K562 (cell line): Measurements from ENCODE around the gene ATP2A1. TPM values are rescaled to one million over a fixed set of nuclear protein-coding genes. Genes with fewer than 3 reads are reported as not detected.
A peak's percentile ranks its signal among the peaks of the same experiment; 100 is the strongest.

ENCODE experiments used
- HDGF ChIP-seq: fragments of 450-650 bp; IDR thresholded peaks from 2 replicates; pipeline ENCODE4 v1.6.1; 2016
- MGA ChIP-seq: fragments of 450-650 bp; IDR thresholded peaks from 2 replicates; pipeline ENCODE4 v1.6.1; 2016; ENCODE audit warnings: mild to moderate bottlenecking, moderate library complexity
- MYBL2 ChIP-seq, 2 experiments: fragments of 450-650 bp in 1 of 2; sonication (generic) in 1 of 2; formaldehyde crosslinking in 1 of 2; IDR thresholded peaks; 2 replicates each; pipeline versions ENCODE4 v1.6.1 to v1.8.1; 2017 to 2022; ENCODE audit warnings: borderline replicate concordance in 1 of 2, inconsistent platforms in 1 of 2, low read depth in 1 of 2, mild to moderate bottlenecking in 1 of 2, missing genetic modification reagents in 1 of 2, moderate library complexity in 1 of 2
- SAP30 ChIP-seq: fragments of 200-600 bp; sonication (generic); IDR thresholded peaks from 2 replicates; pipeline ENCODE4 v1.6.1; 2012; ENCODE audit warnings: borderline replicate concordance, low read depth, mild to moderate bottlenecking, moderate library complexity, low read length, control low read depth, inconsistent platforms; ENCODE audit not compliant: insufficient read depth, poor library complexity, severe bottlenecking
- SNIP1 ChIP-seq: fragments of 450-650 bp; IDR thresholded peaks from 2 replicates; pipeline ENCODE4 v1.7.1; 2017; ENCODE audit warnings: low read depth, mild to moderate bottlenecking
- SPI1 ChIP-seq: IDR thresholded peaks from 2 replicates; pipeline ENCODE4 v1.6.1; 2011; ENCODE audit warnings: low read depth, low read length, control low read depth, borderline replicate concordance
- VEZF1 ChIP-seq: fragments of 200-800 bp; sonication (Bioruptor generic); IDR thresholded peaks from 2 replicates; pipeline ENCODE4 v1.6.1; 2017; ENCODE audit warnings: missing genetic modification characterization, missing compliant biosample characterization
- ZNF511 ChIP-seq: sonication (generic); formaldehyde crosslinking; IDR thresholded peaks from 2 replicates; pipeline ENCODE4 v1.8.0; 2022; ENCODE audit warnings: mild to moderate bottlenecking, missing genetic modification reagents
- ZNF583 ChIP-seq: fragments of 250-450 bp; sonication (Bioruptor Pico); IDR thresholded peaks from 2 replicates; pipeline ENCODE4 v1.4.0; 2020
- ZNF830 ChIP-seq: fragments of 250-450 bp; sonication (Bioruptor Pico); IDR thresholded peaks from 2 replicates; pipeline ENCODE4 v1.5.0; 2021; ENCODE audit warnings: mild to moderate bottlenecking
- polyA plus RNA-seq, 8 experiments: library from polyadenylated mRNA; depleted of rRNA in 4 of 8; stranded (reverse) in 5 of 8; unstranded in 3 of 8; fragments of >200 nt; fragmentation: Nextera tagmentation in 2 of 8; fragmentation: Illumina TruSeq in 1 of 8; extraction: Ambion mirVana in 2 of 8; extraction: Trizol in 1 of 8; gene quantifications; 2 replicates each; pipeline versions ENCODE4 v1.2.1 to v1.2.3, GENCODE V29; 2011 to 2014; ENCODE audit warnings: inconsistent platforms in 1 of 8, missing spikeins in 1 of 8
- total RNA-seq, 7 experiments: library from RNA; depleted of rRNA in 6 of 7; stranded (reverse); fragments of >200 nt in 6 of 7; fragmentation: Illumina TruSeq in 2 of 7; extraction: Trizol in 2 of 7; gene quantifications; 2 replicates each; pipeline versions ENCODE4 v1.2.1 to v1.2.3, GENCODE V29; 2011 to 2021; ENCODE audit warnings: low replicate concordance in 1 of 7
- TF ChIP-seq, protein P1 (sequence below): sonication (generic); formaldehyde crosslinking; IDR thresholded peaks from 2 replicates; pipeline ENCODE4 v1.8.0; 2022; ENCODE audit warnings: mild to moderate bottlenecking, missing genetic modification reagents

ATP2A1 gene
- total and polyA plus RNA-seq, 9 of the 15 experiments (the other 6 are each of a cell fraction or from before 2014, with no cell fraction given), result 0.25 to 2.6 (median 0.65) TPM

DNA sequence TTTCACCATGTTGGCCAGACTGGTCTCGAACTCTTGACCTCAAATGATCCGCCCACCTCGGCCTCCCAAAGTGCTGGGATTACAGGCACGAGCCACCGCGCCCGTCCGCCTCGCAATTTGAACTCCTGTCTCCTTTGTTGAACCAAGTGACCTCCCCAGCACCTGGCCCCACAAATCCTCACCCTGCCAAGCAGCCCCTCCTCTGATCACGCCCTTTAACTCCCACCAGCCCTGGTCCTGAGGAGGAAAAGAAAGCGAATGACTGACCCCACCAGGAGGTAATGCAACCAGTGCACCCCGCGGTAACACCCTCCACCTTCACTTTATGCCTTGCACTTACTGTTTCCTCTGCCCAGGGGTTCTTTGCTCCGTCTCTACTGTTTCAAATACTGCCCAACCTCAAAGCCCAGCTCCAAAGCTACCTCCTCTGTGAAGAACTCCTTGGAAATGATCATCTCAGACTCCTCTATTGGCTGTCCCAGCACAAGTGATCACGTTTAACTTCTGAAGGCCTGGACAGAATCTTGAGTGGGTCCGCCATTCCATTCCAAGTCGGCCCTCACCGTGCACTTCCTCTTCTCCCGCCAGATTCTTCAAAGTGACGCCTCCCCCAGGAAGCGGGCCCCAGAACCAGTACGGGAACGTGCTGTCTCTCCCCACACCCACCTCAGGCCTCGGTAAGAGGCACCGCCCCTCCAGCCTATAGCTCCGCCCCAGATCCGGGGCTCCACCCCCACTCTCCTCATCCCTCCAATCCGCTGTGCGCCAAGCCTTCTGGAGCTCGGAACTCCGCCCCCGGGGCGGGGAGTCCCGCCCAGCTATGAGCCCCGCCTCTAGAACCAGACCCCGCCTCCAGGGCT is 57.9 kb downstream of the ATP2A1 start (continued):
- TF ChIP-seq SNIP1 (peak; percentile 63; the same call in 1 of the 2 replicates), VEZF1 (CRISPR knock-in tag) (peak; percentile 26; the same call in 1 of the 2 replicates), SAP30 (peak; percentile 76), SPI1 (peak; percentile 94), MYBL2 (IDR thresholded peaks at IDR 0.05; ENCODE audit: low read depth) (no peak), MYBL2 (CRISPR knock-in tag; IDR thresholded peaks at IDR 0.05; ENCODE audit: borderline replicate concordance) (no peak), HDGF (peak; percentile 57; the same call in 1 of the 2 replicates), ZNF583 (CRISPR knock-in tag) (no peak), ZNF511 (0 out of 2 replicates have a peak, but pooled peaks have one; percentile 64), ZNF830 (CRISPR knock-in tag) (0 out of 2 replicates have a peak, but pooled peaks have one; percentile 35), MGA (peak; percentile 88)
- TF ChIP-seq, protein P1, sequence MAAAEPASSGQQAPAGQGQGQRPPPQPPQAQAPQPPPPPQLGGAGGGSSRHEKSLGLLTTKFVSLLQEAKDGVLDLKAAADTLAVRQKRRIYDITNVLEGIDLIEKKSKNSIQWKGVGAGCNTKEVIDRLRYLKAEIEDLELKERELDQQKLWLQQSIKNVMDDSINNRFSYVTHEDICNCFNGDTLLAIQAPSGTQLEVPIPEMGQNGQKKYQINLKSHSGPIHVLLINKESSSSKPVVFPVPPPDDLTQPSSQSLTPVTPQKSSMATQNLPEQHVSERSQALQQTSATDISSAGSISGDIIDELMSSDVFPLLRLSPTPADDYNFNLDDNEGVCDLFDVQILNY, result 0 out of 2 replicates have a peak, but pooled peaks have one; percentile 37
